ENCODE measurements around the gene SSH2.

Gene SSH2

DNA sequence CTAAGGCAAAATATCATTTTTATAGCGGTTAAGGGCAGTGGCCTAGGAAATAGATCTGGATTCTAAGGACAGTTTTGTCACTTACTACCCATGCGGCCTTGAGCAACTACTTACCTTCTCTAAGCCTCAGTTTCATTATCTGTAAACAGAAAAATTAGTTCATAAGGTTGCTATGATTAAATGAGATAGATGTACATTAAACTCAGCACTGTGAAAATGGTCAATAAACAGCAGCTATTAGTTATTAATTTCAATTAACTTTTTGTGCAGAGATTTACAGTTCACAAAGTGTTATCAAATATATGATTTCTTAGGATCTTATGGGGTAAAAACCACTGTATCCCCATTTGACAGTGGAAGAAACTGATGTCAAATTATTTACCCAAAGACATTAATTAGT lies 171.8 kb downstream of the SSH2 start:
- intact Hi-C loops (cut with micrococcal nuclease) = no loop called here
- peak overlapping the region; percentile 66 for H3K27ac Mint-ChIP-seq
- H3K27me3 Mint-ChIP-seq = no peaks in the 10 kb centered on the region
- H3K4me1 Mint-ChIP-seq (ENCODE audit: low read depth) = peaks cover 22% of the 10 kb centered on the region
- no peaks in the 10 kb centered on the region for H3K9me3 Mint-ChIP-seq
- H3K4me3 Mint-ChIP-seq = no peak overlapping the region
- H3K36me3 Mint-ChIP-seq (ENCODE audit: low read depth) = peaks cover 31% of the 10 kb centered on the region

DNA sequence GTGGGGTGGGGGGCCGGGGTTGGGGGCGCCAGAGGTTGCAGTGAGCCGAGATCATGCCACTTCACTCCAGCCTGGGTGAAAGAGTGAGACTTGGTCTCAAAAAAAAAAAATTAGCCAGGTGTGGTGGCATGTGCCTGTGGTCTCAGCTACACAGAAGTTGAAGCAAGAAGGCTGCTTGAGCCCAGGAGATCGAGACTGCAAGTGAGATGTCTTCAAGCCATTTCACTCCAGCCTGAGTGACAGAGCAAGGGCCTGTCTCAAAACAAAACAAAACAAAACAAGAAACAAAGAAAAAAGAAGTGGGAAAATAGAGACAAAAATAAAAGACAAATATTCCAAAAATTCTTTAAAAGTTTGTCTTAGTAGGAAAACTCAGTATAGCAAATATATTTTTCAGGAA lies 172.2 kb downstream of the SSH2 start:
- Mint-ChIP-seq H3K36me3 (ENCODE audit: low read depth) (peaks cover 35% of the 10 kb centered on the region), H3K9me3 (no peaks in the 10 kb centered on the region)
- intact Hi-C loops (cut with micrococcal nuclease) = no loop called here

DNA sequence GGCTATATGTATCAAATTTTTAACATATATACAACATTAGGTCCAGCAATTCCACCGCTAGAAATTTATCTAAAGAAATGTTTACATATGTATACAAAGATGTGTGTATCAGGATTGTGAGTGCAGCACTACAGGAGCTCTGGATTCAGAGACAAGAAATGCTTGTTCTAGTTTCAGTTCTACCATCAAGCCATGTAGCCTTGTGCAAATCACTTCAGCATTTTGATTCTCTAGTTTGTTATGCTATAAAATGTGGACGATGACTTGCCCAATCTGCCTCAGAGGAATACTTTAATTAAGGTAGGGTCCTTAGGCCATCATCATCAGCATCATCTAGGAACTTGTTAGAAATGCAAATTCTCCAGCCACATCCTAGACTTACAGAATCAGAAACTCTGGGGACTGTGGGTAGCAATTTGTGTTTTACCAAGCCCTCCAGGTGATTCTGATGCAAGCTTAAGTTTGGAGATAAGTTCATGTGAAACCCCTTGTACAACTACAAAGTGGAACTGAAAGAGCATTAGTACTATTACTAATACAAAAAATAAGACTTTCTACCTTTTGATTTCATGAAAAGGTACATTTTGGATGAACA lies 176.1 kb downstream of the SSH2 start:
- intact Hi-C loops (cut with micrococcal nuclease) = no loop called here
- peaks cover 12% of the 10 kb centered on the region for H3K4me1 Mint-ChIP-seq (ENCODE audit: low read depth)
- H3K4me3 Mint-ChIP-seq = no peak overlapping the region
- no peak overlapping the region for H3K27ac Mint-ChIP-seq
- peaks cover 54% of the 10 kb centered on the region for H3K36me3 Mint-ChIP-seq (ENCODE audit: low read depth)
- H3K9me3 Mint-ChIP-seq = no peaks in the 10 kb centered on the region
- H3K27me3 Mint-ChIP-seq = no peaks in the 10 kb centered on the region

More for the DNA sequence above, 172.2 kb downstream of the SSH2 start:
- H3K27me3 Mint-ChIP-seq = no peaks in the 10 kb centered on the region
- peak overlapping the region; percentile 53 for H3K4me3 Mint-ChIP-seq
- H3K4me1 Mint-ChIP-seq (ENCODE audit: low read depth) = peaks cover 24% of the 10 kb centered on the region
- H3K27ac Mint-ChIP-seq = peak overlapping the region; percentile 66

DNA sequence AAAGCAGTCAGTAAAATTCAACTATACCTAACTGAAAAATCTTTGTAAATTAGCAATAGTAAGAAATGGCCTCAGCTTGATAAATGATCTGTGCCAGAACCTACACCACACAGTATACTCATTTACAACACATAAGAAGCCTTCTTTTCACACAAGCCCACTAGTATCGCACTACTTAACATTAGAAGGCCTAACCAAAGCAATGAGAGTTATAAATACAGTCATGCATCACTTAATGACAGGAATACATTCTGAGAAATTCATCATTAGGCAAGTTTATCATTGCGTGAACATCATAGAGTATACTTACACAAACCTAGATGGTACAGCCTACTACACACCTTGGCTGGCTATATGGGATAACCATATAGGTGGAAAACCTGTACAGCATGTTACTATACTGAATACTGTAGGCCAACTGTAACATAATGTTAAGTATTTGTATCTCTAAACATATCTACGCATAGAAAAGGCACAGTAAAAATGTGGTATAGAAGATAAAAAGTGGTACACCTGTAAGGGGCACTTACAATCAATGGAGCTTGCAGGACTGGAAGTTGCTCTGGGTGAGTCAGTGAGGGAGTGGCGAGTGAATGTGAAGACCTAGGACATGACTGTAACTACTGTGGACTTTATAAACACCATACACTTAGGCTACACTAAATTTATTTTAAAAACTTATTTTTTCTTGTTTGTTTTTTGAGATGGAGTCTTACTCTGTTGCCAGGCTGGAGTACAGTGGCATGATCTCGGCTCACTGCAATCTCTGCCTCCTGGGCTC lies 180.8 kb downstream of the SSH2 start:
- H3K36me3 Mint-ChIP-seq (ENCODE audit: low read depth) = peaks cover 46% of the 10 kb centered on the region
- no peak overlapping the region for H3K27ac Mint-ChIP-seq
- H3K27me3 Mint-ChIP-seq = no peaks in the 10 kb centered on the region
- no peaks in the 10 kb centered on the region for H3K9me3 Mint-ChIP-seq
- intact Hi-C loops (cut with micrococcal nuclease) = no loop called here
- no peak overlapping the region for H3K4me3 Mint-ChIP-seq
- H3K4me1 Mint-ChIP-seq (ENCODE audit: low read depth) = peaks cover 6% of the 10 kb centered on the region

DNA sequence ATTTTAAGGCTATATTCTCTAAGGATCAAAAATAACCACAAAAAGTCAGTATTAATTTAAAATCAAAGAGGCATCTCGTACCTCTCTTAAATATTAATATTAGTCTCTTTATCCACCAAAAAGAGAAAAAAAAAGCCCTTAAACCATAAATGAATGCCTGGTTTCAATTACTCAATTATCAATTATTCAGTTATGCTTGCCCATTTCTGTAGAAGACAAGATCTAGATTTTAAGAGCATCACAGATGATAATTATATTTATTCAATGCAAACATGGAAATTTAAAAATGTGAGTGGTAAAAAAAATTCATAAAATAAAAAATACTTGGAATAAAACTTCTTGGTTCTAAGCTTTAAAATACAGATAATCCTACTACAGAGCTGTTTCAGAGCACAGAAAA lies 181.6 kb downstream of the SSH2 start:
- intact Hi-C loops (cut with micrococcal nuclease) = no loop called here
- Mint-ChIP-seq H3K36me3 (ENCODE audit: low read depth) (peaks cover 44% of the 10 kb centered on the region), H3K27ac (no peak overlapping the region), H3K4me1 (ENCODE audit: low read depth) (peaks cover 8% of the 10 kb centered on the region), H3K9me3 (no peaks in the 10 kb centered on the region), H3K27me3 (no peaks in the 10 kb centered on the region), H3K4me3 (no peak overlapping the region)

DNA sequence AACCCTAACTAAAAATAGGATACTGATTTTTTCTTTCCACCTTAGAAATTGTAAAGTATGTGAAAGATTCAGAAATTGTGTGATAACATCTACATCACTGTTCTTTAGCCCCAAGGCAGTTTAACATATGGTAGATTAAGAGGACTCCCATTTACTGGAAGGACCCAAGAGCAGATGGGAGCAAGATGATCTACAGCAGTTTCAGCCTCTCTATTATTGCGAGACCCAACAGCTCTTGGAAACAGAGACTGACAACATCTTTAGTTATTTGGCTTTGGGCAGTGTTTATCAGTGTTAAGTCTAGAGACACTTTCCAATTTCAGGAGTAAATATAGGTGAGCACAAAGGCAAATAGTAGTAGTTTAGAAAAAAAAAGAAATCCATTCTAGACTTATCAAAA lies 182.4 kb downstream of the SSH2 start:
- Mint-ChIP-seq H3K9me3 (no peaks in the 10 kb centered on the region), H3K4me1 (ENCODE audit: low read depth) (peaks cover 12% of the 10 kb centered on the region), H3K27ac (no peak overlapping the region), H3K4me3 (no peak overlapping the region), H3K36me3 (ENCODE audit: low read depth) (peaks cover 36% of the 10 kb centered on the region), H3K27me3 (no peaks in the 10 kb centered on the region)
- intact Hi-C loops (cut with micrococcal nuclease) = no loop called here

DNA sequence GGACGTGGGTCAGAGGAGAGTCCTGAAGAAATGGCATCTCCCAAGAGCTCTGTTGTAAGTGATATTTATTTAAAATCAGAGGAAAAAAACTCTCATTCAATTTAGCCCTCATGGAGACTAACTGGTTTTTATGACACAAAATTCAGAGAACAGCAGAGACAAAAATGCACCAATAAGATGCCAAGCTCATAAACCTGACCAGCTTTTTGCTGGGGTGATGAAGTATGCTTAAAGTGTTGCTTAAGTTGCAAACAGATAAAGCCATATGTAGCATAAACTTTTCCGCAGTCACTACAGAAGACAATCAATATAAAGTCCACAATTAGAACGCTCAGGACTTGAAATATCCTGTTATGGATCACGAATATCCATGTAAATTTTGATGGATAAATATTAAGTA lies 183.4 kb downstream of the SSH2 start:
- intact Hi-C loops (cut with micrococcal nuclease) = no loop called here
- Mint-ChIP-seq H3K4me3 (no peak overlapping the region), H3K27me3 (no peaks in the 10 kb centered on the region), H3K36me3 (ENCODE audit: low read depth) (peaks cover 32% of the 10 kb centered on the region), H3K27ac (no peak overlapping the region), H3K9me3 (no peaks in the 10 kb centered on the region), H3K4me1 (ENCODE audit: low read depth) (peaks cover 18% of the 10 kb centered on the region)

DNA sequence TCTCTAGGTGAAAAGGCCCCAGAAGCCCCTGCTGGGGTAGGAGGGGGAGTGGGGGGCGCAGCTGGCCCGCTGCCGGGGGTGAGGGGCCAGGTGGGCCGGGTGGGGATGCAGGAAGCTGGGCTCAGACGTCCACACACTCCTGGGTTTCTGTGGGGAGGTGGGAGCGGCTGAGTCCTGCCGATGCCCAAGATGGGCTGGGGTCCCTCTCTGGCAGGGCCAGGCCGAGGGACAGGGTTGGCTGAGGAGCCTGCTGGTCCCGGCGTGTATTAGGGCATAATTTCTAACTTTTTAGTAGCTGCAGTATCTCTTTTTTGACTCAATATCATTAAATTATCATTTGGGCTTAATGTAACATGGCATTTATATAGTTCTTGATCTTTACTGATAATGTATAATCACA lies 185.9 kb downstream of the SSH2 start:
- Mint-ChIP-seq H3K9me3 (no peaks in the 10 kb centered on the region), H3K27me3 (no peaks in the 10 kb centered on the region), H3K4me3 (no peak overlapping the region), H3K4me1 (ENCODE audit: low read depth) (peaks cover 26% of the 10 kb centered on the region), H3K36me3 (ENCODE audit: low read depth) (peaks cover 8% of the 10 kb centered on the region), H3K27ac (no peak overlapping the region)
- intact Hi-C loops (cut with micrococcal nuclease) = loop anchor here (5.0 kb wide), 1 partner anchor 47 kb away; no protein-coding TSS in a partner anchor

DNA sequence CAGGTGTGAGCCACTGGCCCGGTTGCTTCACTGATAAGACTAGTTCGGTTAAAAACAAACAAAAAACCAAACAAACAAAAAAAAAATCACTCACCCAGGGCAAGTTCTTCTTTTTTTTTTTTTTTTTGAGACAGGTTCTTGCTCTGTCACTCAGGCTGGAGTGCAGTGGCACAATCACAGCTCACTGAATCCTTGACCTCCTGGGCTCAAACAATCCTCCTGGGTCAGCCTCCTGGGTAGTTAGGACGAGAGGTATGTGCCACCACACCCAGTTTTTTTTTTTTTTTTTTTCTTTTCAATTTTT lies 187.9 kb downstream of the SSH2 start:
- H3K27me3 Mint-ChIP-seq = no peaks in the 10 kb centered on the region
- H3K27ac Mint-ChIP-seq = peak overlapping the region; percentile 62
- no peaks in the 10 kb centered on the region for H3K9me3 Mint-ChIP-seq
- H3K4me1 Mint-ChIP-seq (ENCODE audit: low read depth) = peaks cover 31% of the 10 kb centered on the region
- peak overlapping the region; percentile 13 for H3K4me3 Mint-ChIP-seq
- intact Hi-C loops (cut with micrococcal nuclease) = loop anchor here (5.0 kb wide), 1 partner anchor 45 kb away; no protein-coding TSS in a partner anchor
- peaks cover 8% of the 10 kb centered on the region for H3K36me3 Mint-ChIP-seq (ENCODE audit: low read depth)

DNA sequence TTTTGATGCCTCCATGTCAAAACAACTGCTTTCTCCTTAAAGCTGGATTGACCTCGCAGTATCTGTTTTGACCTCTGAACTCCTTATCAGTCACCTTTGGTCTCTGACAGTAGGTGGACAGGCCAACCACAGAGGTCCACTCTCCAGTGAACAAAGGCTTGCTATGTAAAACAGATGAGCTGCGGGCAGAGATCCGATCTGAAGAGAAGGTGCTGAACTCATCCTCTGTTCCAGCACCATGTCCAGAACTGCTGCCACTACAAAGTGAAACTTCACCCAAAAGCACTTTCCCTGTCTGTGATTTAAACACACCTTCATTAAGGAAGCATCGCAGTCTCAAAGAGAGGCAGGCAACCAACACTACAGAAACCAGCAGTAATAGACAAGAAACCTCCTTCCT lies 190.0 kb downstream of the SSH2 start:
- intact Hi-C loops (cut with micrococcal nuclease) = loop anchor here (5.0 kb wide), 1 partner anchor 43 kb away; no protein-coding TSS in a partner anchor
- Mint-ChIP-seq H3K27ac (peak overlapping the region; percentile 30), H3K27me3 (no peaks in the 10 kb centered on the region), H3K36me3 (ENCODE audit: low read depth) (peaks cover 11% of the 10 kb centered on the region), H3K4me3 (no peak overlapping the region), H3K9me3 (no peaks in the 10 kb centered on the region), H3K4me1 (ENCODE audit: low read depth) (peaks cover 31% of the 10 kb centered on the region)

DNA sequence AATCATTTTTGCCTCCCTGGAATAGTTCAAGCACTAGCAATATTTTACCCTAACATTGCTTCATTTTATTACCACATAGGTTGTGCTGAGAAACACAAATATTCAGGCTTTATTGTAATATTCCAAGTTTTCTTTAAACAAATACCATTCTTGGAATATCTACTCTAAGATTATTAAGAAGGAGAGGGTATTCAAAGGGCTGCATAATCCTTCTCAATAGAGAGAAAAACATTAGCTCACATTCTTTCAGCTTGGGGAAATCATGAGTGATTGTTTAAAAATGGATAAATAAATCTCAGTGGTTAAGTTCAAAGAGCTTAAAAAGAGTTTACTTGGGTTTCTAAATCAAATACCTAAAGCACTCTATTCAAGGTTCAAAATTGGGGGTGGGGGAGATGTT lies 195.4 kb downstream of the SSH2 start:
- H3K36me3 Mint-ChIP-seq (ENCODE audit: low read depth) = peaks cover 26% of the 10 kb centered on the region
- H3K27ac Mint-ChIP-seq = no peak overlapping the region
- H3K27me3 Mint-ChIP-seq = no peaks in the 10 kb centered on the region
- intact Hi-C loops (cut with micrococcal nuclease) = no loop called here
- peaks cover 14% of the 10 kb centered on the region for H3K4me1 Mint-ChIP-seq (ENCODE audit: low read depth)
- no peaks in the 10 kb centered on the region for H3K9me3 Mint-ChIP-seq
- H3K4me3 Mint-ChIP-seq = no peak overlapping the region

DNA sequence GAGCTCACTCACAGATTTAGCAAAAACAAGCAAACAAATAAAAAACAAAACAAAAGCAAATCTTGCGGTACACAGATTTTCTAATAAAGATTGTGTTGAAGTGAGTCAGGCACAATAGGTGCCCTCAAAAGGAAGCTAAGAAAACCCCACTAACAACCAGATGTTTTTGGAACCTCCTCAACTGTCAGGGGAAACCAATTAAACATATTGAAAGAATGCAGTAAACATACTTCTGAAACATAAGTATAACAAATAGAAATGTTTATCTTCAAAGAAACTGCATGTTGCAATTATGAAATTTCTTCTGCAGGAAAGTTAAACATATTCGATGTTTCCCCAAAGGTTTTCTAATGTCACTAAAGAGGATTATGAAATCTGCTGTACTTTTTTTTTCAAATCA lies 196.9 kb downstream of the SSH2 start:
- Mint-ChIP-seq H3K4me1 (ENCODE audit: low read depth) (peaks cover 21% of the 10 kb centered on the region), H3K27ac (no peak overlapping the region), H3K27me3 (no peaks in the 10 kb centered on the region), H3K36me3 (ENCODE audit: low read depth) (peaks cover 35% of the 10 kb centered on the region), H3K9me3 (peaks cover 9% of the 10 kb centered on the region), H3K4me3 (no peak overlapping the region)
- intact Hi-C loops (cut with micrococcal nuclease) = no loop called here

DNA sequence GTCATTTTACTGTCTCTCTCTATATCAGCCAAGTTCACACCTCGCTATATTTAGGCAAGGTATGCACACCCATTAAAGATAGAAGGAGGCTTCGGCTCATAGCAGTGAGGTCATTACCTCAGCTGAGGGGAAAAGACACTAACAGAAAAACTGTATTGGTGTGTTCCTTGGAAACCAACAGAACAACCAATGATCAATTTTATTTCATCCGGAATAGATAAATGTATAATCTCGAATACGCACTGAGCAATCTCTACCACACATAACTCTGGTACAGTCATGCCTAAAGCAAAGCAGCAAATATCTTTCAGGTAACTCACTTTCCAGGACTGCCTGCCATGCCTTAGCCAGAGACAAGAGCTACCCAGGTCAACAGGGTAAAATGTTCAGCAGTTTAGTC lies 197.4 kb downstream of the SSH2 start:
- H3K36me3 Mint-ChIP-seq (ENCODE audit: low read depth) = peaks cover 39% of the 10 kb centered on the region
- peaks cover 10% of the 10 kb centered on the region for H3K9me3 Mint-ChIP-seq
- H3K27me3 Mint-ChIP-seq = no peaks in the 10 kb centered on the region
- peaks cover 22% of the 10 kb centered on the region for H3K4me1 Mint-ChIP-seq (ENCODE audit: low read depth)
- intact Hi-C loops (cut with micrococcal nuclease) = no loop called here
- H3K27ac Mint-ChIP-seq = no peak overlapping the region
- no peak overlapping the region for H3K4me3 Mint-ChIP-seq

DNA sequence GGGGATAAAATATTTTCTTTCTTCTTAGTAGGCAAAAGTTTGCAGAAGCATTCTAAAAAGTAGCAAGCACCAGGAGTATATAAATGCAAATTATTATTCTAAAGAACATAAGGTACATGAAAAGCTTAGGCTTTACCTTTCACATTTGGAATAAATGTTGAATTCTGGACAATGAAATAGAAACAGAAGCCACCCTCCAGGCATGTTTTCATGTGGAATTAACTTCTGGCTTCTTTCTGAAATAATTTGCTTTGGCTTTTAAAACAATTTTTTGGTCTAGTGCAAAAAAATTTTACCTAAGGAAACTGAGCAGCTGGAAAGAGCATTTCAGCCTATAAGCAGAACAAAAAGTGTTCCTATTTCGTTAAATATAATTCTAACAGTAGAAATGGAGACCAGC lies 197.8 kb downstream of the SSH2 start:
- intact Hi-C loops (cut with micrococcal nuclease) = no loop called here
- Mint-ChIP-seq H3K27ac (no peak overlapping the region), H3K9me3 (peaks cover 10% of the 10 kb centered on the region), H3K4me1 (ENCODE audit: low read depth) (peaks cover 25% of the 10 kb centered on the region), H3K36me3 (ENCODE audit: low read depth) (peaks cover 39% of the 10 kb centered on the region), H3K4me3 (no peak overlapping the region), H3K27me3 (no peaks in the 10 kb centered on the region)

DNA sequence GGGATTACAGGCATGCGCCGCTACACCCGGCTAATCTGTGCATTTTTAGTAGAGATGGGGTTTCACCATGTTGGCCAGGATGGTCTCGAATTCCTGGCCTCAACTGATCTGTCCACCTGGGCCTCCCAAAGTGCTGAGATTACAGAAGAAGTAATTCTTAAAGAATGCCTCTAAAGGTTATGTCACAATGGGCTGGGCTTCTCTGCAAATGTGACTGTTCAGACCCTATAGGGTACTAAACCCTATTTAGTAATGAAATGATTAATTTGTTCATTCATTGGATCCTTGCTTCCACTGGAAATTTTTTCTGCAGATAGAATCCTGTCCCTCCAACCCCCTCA lies 198.5 kb downstream of the SSH2 start:
- intact Hi-C loops (cut with micrococcal nuclease) = no loop called here

More for the DNA sequence above, 198.5 kb downstream of the SSH2 start:
- Mint-ChIP-seq H3K4me1 (ENCODE audit: low read depth) (peaks cover 31% of the 10 kb centered on the region), H3K4me3 (no peak overlapping the region), H3K27ac (no peak overlapping the region), H3K36me3 (ENCODE audit: low read depth) (peaks cover 39% of the 10 kb centered on the region), H3K27me3 (no peaks in the 10 kb centered on the region), H3K9me3 (peaks cover 10% of the 10 kb centered on the region)
